Parathyroid adenoma (tissue), 2 donors: ENCODE results near the gene TACR2.

Source experiments
- H2AFZ ChIP-seq: fragments of 300-600 bp; sonication (generic); one replicate; pipeline ENCODE4 v1.7.0; 2017; ENCODE audit warnings: antibody characterized with exemption, mild to moderate bottlenecking
- H3K27ac ChIP-seq: fragments of 300-600 bp; sonication (generic); one replicate; pipeline ENCODE4 v1.7.0; 2017
- H3K27me3 ChIP-seq: fragments of 300-600 bp; sonication (generic); one replicate; pipeline ENCODE4 v1.7.0; 2017; ENCODE audit warnings: low read length; ENCODE audit not compliant: control insufficient read depth, insufficient read depth
- H3K36me3 ChIP-seq: fragments of 300-600 bp; sonication (generic); one replicate; pipeline ENCODE4 v1.7.0; 2017; ENCODE audit warnings: low read length; ENCODE audit not compliant: control insufficient read depth, insufficient read depth
- H3K4me1 ChIP-seq: fragments of 300-600 bp; sonication (generic); one replicate; pipeline ENCODE4 v1.7.0; 2017; ENCODE audit warnings: control low read depth
- H3K4me2 ChIP-seq: fragments of 300-600 bp; sonication (generic); one replicate; pipeline ENCODE4 v1.7.0; 2017; ENCODE audit warnings: low read length
- H3K4me3 ChIP-seq: fragments of 300-600 bp; sonication (generic); one replicate; pipeline ENCODE4 v1.7.0; 2017; ENCODE audit warnings: low read depth, low read length
- H3K79me2 ChIP-seq: fragments of 300-600 bp; sonication (generic); one replicate; pipeline ENCODE4 v1.7.0; 2017; ENCODE audit warnings: control low read depth
- H3K9ac ChIP-seq: fragments of 300-600 bp; sonication (generic); one replicate; pipeline ENCODE4 v1.7.0; 2017; ENCODE audit warnings: mild to moderate bottlenecking
- H3K9me3 ChIP-seq: fragments of 300-600 bp; sonication (generic); one replicate; pipeline ENCODE4 v1.7.0; 2017; ENCODE audit warnings: low read length; ENCODE audit not compliant: control insufficient read depth
- CTCF ChIP-seq: fragments of 300-600 bp; sonication (generic); IDR thresholded peaks from one replicate; pipeline ENCODE4 v1.7.0; 2017; ENCODE audit warnings: antibody characterized with exemption, mild to moderate bottlenecking
- donor health status: primary hyperparathyroidism.

The TACR2 gene

GRCh38 chr10:69379800-69380199 is 36.9 kb downstream of the TACR2 start:
- TF ChIP-seq CTCF, result no peak
- H3K4me2 ChIP-seq, result no peak overlapping the region

GRCh38 chr10:69377933-69378332 is 38.8 kb downstream of the TACR2 start:
- H3K9me3 ChIP-seq, result no peaks in the 10 kb centered on the region
- peaks cover 2% of the 10 kb centered on the region for H3K79me2 ChIP-seq
- no peak overlapping the region for H3K4me3 ChIP-seq
- H3K36me3 ChIP-seq, result no peaks in the 10 kb centered on the region
- H3K4me1 ChIP-seq, result peaks cover 7% of the 10 kb centered on the region
- no peak overlapping the region for H3K4me2 ChIP-seq
- no peak for TF ChIP-seq CTCF
- H3K9ac ChIP-seq, result no peak overlapping the region
- no peak overlapping the region for H2AFZ ChIP-seq
- H3K27me3 ChIP-seq, result no peaks in the 10 kb centered on the region
- H3K27ac ChIP-seq, result peak overlapping the region; percentile 52

More at GRCh38 chr10:69379800-69380199, 36.9 kb downstream of the TACR2 start:
- no peaks in the 10 kb centered on the region for H3K36me3 ChIP-seq
- H2AFZ ChIP-seq, result no peak overlapping the region
- H3K27ac ChIP-seq, result no peak overlapping the region
- H3K27me3 ChIP-seq, result no peaks in the 10 kb centered on the region
- H3K4me1 ChIP-seq, result peaks cover 7% of the 10 kb centered on the region
- H3K9me3 ChIP-seq, result no peaks in the 10 kb centered on the region
- H3K79me2 ChIP-seq, result peaks cover 2% of the 10 kb centered on the region
- no peak overlapping the region for H3K4me3 ChIP-seq
- H3K9ac ChIP-seq, result no peak overlapping the region

GRCh38 chr10:69377191-69377590 is 39.5 kb downstream of the TACR2 start:
- Histone ChIP-seq H3K4me3 (no peak overlapping the region), H3K27ac (peak overlapping the region; percentile 45), H3K27me3 (no peaks in the 10 kb centered on the region), H3K79me2 (peaks cover 2% of the 10 kb centered on the region), H3K36me3 (no peaks in the 10 kb centered on the region), H3K9me3 (no peaks in the 10 kb centered on the region), H3K4me2 (no peak overlapping the region), H3K9ac (no peak overlapping the region), H3K4me1 (peaks cover 7% of the 10 kb centered on the region), H2AFZ (no peak overlapping the region)
- no peak for TF ChIP-seq CTCF

GRCh38 chr10:69376662-69377061 is 40.1 kb downstream of the TACR2 start:
- peak overlapping the region; percentile 45 for H3K27ac ChIP-seq
- no peaks in the 10 kb centered on the region for H3K9me3 ChIP-seq
- no peak overlapping the region for H3K9ac ChIP-seq
- H3K4me3 ChIP-seq, result no peak overlapping the region
- H2AFZ ChIP-seq, result no peak overlapping the region
- peaks cover 2% of the 10 kb centered on the region for H3K79me2 ChIP-seq
- no peaks in the 10 kb centered on the region for H3K36me3 ChIP-seq
- no peaks in the 10 kb centered on the region for H3K27me3 ChIP-seq
- no peak for TF ChIP-seq CTCF
- H3K4me2 ChIP-seq, result no peak overlapping the region
- H3K4me1 ChIP-seq, result peaks cover 7% of the 10 kb centered on the region

GRCh38 chr10:69375307-69376151 is 41.2 kb downstream of the TACR2 start:
- H3K36me3 ChIP-seq, result no peaks in the 10 kb centered on the region
- no peak overlapping the region for H3K4me3 ChIP-seq

More at GRCh38 chr10:69375307-69376151, 41.2 kb downstream of the TACR2 start:
- peak overlapping the region; percentile 64 for H3K27ac ChIP-seq
- no peak overlapping the region for H3K9ac ChIP-seq
- no peaks in the 10 kb centered on the region for H3K9me3 ChIP-seq
- TF ChIP-seq CTCF, result peak; percentile 26
- H3K79me2 ChIP-seq, result no peaks in the 10 kb centered on the region
- H3K27me3 ChIP-seq, result no peaks in the 10 kb centered on the region
- peaks cover 7% of the 10 kb centered on the region for H3K4me1 ChIP-seq
- peak overlapping the region; percentile 51 for H3K4me2 ChIP-seq
- H2AFZ ChIP-seq, result peak overlapping the region; percentile 74
